NCI-H1105 treated with DMSO at 0.1 percent for 48 hours (cell line): ENCODE data around the gene KLF13.

Experiments used
- DNase-seq: peaks from one replicate; lab custom pipeline; 2025; lab: John Stamatoyannopoulos, UW

The KLF13 gene

DNA sequence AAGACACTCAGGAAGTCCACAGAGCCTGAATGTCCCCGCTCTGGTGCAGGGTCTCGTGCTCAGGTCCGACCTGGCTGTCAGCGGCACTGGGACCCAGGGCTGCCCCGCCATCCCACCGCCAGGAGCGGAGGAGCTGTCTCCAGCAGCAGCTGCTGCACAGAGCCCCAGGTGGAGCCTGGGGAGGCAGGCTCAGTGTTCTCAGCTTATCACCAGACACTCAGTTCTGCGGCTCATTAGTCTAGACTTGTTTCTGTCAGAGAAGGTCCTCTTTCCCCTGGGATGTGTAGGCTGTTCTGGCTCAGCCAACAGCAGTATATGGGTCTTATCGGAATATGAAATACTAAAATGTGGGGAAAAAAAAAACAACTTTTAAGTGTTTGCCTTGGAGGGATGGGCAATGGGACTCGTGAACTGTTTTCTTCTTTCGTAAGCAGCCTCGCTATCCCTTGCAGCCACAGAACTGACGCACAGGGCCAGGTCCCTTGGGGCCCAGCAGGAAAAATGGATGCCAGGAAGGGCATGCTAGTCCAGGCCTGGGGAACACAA lies 75.9 kb downstream of the KLF13 start:
- no peak for DNase-seq

DNA sequence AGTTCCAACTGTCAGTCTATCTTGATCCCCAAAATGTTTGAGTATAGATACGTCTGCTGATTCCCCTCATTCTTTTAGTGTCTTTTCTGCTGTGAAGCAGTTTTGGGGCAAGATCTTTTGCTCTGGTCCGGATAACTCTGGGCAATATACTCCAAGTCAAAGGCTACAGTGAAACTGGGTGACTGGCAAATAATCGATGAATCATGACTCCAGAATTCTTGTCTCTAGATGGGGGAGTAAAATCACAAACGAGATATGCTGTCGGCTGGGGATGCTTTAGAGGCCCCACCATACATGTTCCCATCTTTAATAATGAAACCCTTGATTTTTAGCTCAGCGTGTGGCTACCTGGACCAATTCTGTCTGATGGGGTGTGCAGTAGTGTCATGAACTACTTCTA lies 76.5 kb downstream of the KLF13 start:
- DNase-seq: no peak

DNA sequence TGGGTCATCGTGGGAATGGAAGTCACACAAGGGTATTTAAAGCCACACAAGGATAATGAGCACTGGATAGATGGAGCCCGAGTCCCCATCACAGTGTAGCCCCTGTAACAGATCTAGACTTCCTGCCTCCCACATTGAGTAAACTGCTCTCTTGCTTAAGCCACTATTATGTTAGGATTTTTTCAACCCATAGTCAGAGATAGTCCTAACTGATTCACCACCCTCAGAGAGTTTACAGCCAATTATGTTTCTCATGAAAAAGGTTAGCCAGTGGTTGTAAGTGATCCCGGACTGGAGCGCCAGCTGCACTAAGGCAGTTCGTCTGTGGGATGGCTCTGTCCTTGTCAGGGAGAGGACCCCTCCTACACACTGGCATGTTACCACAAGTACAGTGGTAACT lies 77.0 kb downstream of the KLF13 start:
- DNase-seq: no peak

DNA sequence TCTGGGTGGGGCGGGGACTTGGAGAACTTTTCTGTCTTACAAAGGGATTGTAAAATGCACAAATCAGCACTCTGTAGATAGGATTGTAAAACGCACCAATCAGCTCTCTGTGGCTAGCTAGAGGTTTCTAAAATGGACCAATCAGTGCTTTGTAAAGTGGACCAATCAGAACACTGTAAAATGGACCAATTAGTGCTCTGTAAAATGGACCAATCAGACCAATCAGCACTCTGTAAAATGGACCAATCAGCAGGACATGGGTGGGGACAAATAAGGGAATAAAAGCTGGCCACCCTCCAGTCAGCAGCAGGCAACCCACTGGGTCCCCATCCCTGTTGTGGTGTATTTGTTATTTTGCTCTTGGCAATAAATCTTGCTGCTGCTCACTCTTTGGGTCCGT lies 77.7 kb downstream of the KLF13 start:
- no peak for DNase-seq

DNA sequence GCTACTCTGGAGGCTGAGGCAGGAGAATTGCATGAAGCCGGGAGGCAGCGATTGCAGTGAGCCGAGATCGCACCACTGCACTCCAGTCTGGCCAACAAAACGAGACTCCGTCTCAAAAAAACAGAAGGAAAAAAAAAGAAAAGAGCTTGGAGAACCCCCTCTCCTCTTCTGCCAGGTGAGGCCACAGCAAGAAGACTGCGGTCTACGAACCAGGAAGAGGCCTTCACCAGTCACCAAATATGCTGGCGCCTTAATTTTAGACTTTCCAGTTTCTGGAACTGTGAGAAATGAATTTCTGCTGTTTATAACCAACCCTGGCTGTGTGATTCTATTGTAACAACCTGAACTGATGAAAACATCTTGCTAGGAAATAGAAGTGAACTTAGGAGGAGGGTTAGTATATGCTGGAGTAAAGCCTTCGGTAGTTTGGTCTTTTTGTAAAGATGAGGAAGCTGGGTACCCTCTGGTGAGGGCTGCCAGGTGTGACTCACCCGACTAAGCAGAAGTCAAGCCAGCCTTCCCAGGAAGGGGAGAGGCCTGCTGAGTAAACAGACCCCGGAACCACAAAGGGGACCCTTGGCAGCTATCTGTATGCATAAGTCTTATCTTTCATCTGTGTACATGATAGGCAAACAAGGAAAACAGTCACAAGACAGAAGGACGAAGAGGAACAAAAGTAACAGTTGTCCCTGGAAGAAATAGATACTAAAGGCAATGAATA lies 78.7 kb downstream of the KLF13 start:
- no peak for DNase-seq

DNA sequence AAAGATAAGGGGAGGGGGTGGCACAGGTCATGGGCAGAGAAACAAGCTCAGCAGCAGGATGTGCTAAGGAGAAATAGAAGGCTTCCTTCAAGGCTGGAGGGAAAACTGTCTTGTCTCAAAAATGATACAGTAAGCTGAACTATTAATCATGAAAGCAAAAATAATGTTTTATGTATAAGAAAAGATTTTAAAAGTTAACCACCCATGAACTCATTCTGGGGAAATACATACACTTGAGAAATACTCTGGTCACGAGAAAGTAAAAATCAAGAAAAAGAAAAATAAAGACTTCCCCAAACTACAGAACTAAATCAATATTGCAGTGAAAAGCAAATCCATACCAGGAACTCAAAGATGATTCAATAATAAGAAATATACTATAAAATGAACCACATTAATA lies 80.7 kb downstream of the KLF13 start:
- no peak for DNase-seq

DNA sequence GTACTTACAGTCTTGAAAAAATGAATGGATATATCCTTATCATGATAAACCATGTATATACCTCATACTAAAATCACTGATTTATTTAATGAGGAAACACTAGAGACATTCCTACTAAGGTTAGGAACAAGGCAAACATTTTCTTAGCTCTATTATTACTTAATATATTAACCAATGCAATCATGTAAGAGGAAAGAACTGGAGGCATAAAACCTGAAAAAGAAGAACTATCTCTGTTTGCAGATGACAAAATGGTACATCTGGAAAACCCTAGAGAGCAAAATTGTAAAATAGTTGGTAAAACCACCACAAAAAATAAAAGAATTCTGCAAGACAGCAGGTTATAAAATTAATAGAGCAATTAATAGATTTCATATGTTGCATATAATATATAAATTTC lies 81.2 kb downstream of the KLF13 start:
- DNase-seq: no peak

DNA sequence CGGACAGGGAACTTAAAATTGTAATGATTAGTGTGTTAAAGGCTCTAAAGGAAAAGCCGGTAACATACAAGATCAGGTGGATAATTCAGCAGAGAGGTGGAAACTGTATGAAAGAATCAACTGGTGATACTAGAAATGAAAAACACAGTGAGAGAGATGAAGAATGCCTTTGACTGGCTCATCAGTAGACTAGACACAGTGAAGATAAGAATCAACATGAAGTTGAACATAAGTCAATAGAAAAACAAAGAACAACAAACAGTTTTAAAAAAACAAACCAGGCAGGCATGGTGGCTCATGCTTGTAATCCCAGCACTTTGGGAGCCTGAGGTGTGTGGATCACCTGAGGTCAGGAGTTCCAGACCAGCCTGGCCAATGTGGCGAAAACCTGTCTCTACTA lies 82.1 kb downstream of the KLF13 start:
- no peak for DNase-seq

DNA sequence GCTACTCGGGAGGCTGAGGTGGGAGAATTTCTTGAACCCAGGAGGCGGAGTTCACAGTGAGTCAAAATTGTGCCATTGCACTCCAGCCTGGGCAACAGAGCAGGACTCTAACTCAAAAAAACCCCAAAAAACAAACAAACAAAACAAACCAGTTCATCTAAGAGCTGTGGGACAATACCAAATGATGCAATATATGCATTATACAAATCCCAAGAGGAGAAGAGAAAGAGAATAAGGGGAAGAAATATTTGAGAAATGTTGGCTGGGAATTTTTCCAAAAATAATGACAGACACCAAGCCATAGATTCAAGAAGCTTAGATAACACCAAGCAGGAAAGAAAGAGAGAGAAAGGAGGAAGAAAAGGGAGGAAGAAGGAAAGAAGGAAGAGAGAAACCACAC lies 82.5 kb downstream of the KLF13 start:
- DNase-seq: no peak

DNA sequence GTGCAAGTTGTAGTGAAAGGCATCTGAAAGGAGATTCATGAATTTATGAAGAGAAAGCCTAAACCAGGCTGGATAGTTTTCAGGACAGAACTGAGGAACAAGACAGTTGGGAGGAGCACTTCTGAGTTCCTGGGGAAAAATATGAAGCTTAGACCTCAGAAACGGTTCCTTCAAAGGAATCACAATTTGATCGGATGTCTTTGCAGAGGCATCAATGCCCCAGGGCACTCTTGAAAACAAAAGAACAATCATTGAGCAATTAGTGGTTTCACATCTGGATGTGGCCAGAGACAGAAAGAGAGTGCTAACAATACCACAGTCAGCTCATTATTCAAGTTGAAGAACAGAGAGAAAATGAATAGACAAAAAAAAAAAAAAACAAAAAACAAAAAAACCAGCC lies 86.2 kb downstream of the KLF13 start:
- no peak for DNase-seq

DNA sequence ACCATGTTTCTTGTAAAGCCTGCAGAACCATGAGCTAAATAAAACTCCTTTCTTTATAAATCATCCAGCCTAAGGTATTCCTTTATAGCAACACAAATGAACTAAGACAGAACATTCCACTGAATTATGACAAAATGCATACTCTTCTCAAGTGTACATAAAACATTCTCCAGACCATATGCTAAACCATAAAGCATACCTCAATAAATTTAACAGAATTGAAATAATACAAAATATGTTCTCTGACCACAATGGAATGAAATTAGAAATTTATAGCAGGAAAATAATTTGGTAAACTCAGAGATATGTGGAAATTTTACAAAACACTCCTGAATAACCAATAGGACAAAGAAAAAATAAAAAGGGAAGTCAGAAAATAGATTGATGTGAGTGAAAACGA lies 88.6 kb downstream of the KLF13 start:
- no peak for DNase-seq

DNA sequence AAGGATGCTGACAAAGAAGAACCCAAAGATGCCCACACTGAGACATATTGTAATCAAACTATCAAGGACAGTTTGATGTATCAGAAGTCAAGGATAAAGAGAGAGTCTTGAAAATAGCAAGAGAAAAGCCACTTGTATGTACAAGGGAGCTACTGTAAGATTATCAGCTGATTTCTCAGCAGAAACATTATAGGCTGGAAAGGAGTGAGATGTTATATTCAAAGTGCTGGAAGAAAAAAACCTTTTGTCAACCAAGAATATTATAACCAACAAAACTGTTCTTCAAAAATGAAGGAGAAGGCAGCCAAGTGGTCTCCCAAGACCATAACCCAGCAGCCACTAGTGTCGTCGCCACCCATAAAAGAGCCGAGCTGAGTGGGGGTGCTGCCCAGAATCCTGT lies 93.2 kb downstream of the KLF13 start:
- DNase-seq: no peak

DNA sequence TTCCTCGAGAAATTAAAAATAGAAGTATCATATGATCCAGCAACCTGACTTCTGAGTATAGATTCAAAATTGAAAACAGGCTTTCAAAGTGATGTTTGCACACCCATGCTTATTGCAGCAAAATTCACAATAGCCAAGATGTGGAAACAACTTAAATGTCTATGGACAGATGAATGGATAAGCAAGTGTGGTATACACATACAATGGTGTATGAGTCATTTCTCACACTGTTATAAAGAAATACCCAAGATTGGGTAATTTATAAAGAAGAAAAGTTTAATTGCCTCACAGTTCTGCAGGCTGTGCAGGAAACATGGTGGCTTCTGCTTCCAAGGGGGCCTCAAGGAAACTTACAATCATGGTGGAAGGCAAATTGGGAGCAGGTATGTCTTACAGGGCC lies 100.8 kb downstream of the KLF13 start:
- no peak for DNase-seq
